ENCODE data around the gene MSH5.

The MSH5 gene

GRCh38 chr6:31713465-31713864 lies 26.3 kb upstream of the MSH5 start:
- DNase-seq (ENCODE audit: low read depth): no peak

- DNase-seq (ENCODE audit: low read depth): no peak
Observed at GRCh38 chr6:31713991-31714684, 25.7 kb upstream of the MSH5 start.

- DNase-seq (ENCODE audit: low read depth): no peak
Observed at GRCh38 chr6:31715022-31715958, 24.5 kb upstream of the MSH5 start, which contains the start of gene LY6G6D. Gene LY6G6D, plus strand, starts transcription at chr6:31715348. Its CDS starts 8 bp downstream, at chr6:31715356.

GRCh38 chr6:31717499-31718222 lies 22.1 kb upstream of the MSH5 start:
- no peak for DNase-seq (ENCODE audit: low read depth)

- no peak for DNase-seq (ENCODE audit: low read depth)
Observed at GRCh38 chr6:31718265-31718664, 21.5 kb upstream of the MSH5 start.

- no peak for DNase-seq (ENCODE audit: low read depth)
Observed at GRCh38 chr6:31719001-31719400, 20.8 kb upstream of the MSH5 start.

GRCh38 chr6:31720196-31720770 lies 19.5 kb upstream of the MSH5 start:
- no peak for DNase-seq (ENCODE audit: low read depth)

GRCh38 chr6:31721351-31722020 lies 18.3 kb upstream of the MSH5 start, which contains the start of gene LY6G6C:
Gene LY6G6C, minus strand, starts transcription at chr6:31721746. Its CDS starts 67 bp downstream, at chr6:31721679.
- DNase-seq (ENCODE audit: low read depth): no peak

GRCh38 chr6:31722173-31722572 lies 17.6 kb upstream of the MSH5 start:
- no peak for DNase-seq (ENCODE audit: low read depth)

- DNase-seq (ENCODE audit: low read depth): no peak
Observed at GRCh38 chr6:31723245-31723979, 16.4 kb upstream of the MSH5 start, which contains the start of gene MPIG6B. Gene MPIG6B, plus strand, starts transcription at chr6:31723373. Its CDS starts 11 bp downstream, at chr6:31723384.

- DNase-seq (ENCODE audit: low read depth): no peak
Observed at GRCh38 chr6:31723980-31724691, 15.7 kb upstream of the MSH5 start.

- no peak for DNase-seq (ENCODE audit: low read depth)
Observed at GRCh38 chr6:31725502-31726350, 14.1 kb upstream of the MSH5 start.

- DNase-seq (ENCODE audit: low read depth): no peak
Observed at GRCh38 chr6:31727034-31727716, 12.6 kb upstream of the MSH5 start.

GRCh38 chr6:31727717-31728671 lies 11.8 kb upstream of the MSH5 start:
- DNase-seq (ENCODE audit: low read depth): no peak

GRCh38 chr6:31728767-31729514 lies 10.9 kb upstream of the MSH5 start, which contains the start of gene DDAH2:
Gene DDAH2, minus strand, starts transcription at chr6:31729299. Its CDS starts 138 bp downstream, at chr6:31729161.
- DNase-seq (ENCODE audit: low read depth): no peak

GRCh38 chr6:31729515-31729978 lies 10.3 kb upstream of the MSH5 start:
- peak; percentile 92 for DNase-seq (ENCODE audit: low read depth)
